Activated T-helper 9 cell treated with anti-CD3 and anti-CD28 coated beads, Interleukin-2, amount 50 U/mL, for 16 hours (primary cell): ENCODE data around the gene R3HDM4.
"Not testable (repeated sequence)": the region's sequence is repeated elsewhere in the genome, so short reads cannot be mapped to it uniquely, and the experiment has no call there.

Source experiments
- DNase-seq: peaks from one replicate; pipeline ENCODE4 v3.0.0-alpha.2; 2020; ENCODE audit warnings: low read depth

Gene R3HDM4

DNA sequence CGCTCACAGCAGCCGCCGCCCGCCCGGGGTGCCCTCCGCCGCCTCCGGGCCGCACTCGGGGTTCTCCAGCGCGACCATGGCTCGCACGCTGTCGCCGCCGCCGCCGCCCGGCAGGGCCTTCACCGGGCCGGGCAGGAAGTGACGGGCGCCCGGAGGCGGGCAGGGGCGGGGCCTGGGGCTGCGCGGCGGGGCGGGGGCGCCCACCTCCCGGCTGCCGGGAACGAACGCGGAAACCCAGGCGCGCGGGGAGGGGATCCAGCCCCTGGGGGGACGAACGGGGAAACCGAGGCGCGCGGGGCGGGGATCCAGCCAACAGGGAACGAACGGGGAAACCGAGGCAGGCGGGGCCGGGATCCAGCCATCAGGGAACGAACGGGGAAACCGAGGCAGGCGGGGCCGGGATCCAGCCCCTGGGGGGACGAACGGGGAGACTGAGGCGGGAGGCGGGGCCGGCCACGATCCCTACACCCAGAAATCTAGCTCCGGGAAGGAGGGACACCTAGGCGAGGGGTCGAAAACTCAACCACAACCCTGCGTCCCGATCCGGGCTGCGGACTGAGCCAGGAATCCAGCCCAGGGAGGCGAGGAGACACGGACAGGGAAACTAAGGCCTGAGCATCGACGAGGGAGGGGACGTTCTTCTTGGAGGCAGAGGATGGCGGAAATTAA, at the start of gene R3HDM4:
R3HDM4 (minus strand) TSS at position 140 of the 669 bp plus-strand sequence; CDS start at position 78, 62 bp downstream.
- peak; percentile 82 for DNase-seq

DNA sequence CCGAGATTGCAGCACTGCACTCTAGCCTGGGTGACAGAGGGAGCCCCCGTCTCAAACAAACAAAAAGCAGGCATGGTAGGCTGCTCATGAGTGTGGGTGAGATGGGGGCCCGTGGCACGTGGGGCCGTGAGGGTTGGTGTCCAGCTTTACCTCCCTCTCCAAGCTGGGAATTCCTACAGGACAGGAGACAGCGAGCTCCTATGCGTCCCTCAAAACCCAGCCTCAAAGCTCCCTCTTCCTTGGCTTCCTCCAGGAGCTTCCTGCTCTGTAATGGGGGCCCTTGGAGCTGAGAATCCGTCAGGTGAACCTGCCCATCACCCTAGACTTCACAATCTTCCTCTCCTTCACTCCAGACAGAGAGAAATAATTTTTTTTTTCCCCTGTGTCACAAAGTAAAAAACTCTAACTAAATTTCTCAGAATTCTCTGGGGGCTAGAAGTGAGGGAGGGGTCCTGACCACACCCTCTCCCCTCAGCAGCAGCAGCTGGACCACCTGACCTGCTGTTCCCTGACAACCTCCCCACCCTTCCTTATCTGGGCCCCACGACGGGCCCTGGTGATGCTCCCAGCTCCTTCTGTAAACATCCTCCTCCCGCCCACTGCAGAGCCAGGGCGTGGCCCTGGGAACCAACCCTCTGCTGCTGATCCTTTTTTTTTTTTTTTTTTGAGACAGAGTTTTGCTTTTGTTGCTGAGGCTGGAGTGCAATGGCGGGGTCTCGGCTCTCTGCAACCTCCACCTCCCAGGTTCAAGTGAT, 49.0 kb upstream of the R3HDM4 start:
- DNase-seq: no peak

DNA sequence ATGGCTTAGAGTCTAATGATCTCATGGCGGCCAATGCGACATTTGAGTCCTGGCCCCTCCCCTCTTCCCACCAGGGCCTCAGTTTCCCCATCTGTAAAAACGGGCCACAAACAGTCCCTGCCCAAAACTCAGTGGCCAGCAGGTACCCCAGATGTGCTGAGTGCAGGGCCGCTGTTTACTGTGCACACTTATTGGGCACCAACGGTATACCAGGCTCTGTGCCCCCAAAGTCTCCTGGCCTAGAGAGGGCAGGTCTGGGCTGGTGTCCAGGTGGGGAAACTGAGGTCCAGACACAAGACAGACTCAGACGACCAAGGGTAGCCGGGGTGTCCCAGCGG, 47.6 kb upstream of the R3HDM4 start:
- DNase-seq: no peak

DNA sequence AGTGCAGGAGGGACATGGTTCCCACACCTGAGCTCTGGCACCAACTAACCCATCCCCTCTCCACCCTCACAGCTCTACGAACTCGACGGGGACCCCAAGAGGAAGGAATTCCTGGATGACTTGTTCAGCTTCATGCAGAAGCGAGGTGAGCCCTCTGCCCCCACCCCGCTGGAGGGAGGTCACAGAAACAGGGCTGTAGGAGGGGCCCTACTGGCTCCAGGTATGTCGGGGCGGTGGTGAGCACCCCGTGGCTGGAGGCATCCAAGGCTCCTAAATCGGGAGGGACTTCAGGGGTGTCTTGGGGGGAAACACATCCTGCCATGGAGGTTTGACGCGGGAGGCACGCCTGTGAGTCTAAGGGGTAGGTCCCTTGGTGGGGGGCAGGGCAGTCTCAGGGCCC, 47.0 kb upstream of the R3HDM4 start:
- no peak for DNase-seq

DNA sequence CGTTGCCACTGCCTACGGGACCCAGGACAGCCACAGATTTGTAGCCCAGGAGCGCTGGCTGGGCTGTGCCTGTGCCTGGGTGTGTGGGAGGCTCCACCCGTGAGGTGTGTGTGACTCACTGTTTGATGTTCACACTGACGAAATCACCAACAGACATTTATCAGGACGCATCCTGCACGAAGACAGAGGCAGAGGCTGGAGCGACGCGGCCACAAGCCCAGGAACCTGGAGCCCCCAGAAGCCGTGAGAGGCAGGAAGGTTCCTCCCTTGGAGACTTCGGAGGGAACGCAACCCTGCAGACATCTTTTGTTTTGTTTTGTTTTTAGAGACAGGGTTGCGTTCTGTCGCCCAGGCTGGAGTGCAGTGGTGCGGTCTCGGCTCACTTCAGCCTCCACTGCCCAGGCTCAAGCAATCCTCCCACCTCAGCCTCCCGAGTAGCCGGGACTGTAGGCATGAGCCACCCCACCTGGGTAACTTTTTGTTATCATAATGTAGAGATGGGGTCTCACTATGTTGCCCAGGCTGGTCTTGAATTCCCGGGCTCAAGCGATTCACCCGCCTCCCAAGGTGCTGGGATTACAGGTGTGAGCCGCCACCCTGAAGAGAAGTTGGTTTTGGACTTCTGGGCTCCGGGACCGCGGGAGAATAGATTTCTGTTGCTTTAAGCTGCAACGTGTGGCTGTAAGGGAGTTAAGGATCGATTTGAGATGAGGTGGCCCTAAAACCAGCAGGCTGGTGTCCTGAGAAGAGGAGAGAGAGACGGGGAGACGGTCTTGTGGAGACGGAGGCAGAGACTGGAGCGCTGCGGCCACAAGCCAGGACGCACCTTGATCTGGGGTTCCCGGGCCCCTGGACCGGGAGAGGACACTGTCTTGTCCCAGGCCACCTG, 46.2 kb upstream of the R3HDM4 start:
- peak; percentile 34 for DNase-seq

DNA sequence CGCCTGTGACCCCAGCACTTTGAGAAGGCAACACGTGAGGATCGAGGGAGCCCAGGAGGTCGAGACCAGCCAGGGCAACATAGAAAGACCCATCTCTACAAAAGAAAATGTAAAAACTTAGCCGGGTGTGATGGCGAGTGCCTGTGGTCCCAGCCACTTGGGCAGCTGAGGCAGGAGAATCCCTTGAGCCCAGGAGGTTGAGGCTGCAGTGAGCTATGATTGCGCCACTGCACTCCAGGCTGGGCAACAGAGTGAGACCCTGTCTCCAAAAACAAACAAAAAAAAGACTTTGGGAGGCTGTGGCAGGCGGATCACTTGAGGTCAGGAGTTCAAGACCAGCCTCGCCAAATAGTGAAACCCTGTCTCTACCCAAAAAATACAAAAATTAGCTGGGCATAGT, 44.6 kb upstream of the R3HDM4 start:
- not testable (repeated sequence) for DNase-seq

DNA sequence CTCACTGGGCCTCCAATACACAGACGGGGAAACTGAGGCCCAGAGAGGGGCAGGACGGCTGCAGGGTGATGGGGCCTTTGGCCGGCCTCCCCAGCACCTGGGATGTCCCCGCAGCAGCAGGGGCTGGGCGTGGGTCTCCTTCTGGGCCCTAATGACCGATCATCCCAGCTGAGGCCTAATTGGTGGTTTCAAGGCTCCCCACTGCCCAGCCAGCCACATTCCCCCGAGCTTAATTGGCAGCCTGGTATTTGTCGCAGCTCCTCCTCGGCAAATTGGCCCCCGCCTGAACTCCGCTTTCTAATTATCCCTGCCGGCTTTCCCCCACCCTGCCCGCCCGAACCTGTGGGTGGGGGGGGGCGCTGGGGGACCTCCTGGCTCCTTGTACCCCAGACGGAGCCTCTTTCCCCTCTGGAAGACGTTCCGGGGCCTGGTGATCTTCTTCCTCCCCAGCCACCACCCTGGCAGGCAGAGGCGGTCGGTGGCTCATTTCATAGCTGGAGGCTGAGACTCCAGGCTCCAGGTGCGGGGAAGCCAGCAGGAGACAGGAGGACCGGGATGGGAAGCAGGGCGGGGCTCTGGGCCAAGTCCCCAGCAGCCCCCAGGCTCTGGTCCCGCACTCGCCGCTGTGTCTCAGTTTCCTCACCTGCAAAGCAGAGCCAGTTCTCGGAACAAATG, 43.9 kb upstream of the R3HDM4 start:
- DNase-seq: no peak

DNA sequence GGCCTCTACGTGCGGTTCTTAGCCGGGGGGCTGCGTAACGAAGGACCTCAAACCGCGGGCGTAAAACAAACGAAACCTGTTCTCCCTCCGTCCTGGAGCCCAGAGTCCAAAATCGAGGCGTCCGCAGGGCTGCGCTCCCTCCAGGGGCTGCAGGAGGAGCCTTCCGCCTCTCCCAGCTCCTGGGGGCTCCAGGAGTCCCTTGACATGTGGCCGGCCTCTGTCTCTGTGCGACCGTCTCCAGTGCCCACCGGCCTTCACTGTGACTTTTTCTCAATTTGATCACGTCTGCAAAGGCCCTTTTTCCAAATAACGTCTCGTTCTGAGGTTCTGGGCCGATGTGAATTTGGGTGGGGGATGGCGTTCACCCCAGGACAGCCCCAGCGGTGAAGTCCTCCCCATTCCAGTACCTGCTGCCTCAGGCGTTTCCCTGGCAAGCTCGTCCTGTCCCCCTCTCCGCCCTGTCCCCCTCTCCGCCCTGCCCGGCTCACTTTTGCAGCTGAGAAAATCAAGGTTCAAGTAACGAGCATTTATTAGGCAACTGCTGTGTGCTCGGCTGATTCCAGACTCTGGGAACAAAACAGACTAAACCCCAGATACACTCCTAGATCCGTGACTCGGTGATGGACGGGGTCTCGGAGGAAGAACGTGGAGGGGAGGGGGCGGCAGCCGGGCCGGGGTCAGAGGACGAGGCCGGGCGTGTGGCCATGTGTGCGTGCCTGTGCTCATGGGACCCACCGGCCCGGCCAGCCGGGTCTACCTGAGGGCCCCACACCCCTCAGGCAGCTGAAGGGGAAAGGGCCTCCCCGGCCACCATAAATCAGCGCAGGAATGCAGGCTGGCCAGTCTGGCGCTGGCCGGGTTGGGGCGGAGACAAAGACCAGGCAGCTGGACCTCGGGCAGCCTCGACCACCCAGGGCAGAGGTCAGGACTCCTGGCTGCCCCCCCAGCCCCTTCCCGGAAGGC, 43.1 kb upstream of the R3HDM4 start:
- no peak for DNase-seq

DNA sequence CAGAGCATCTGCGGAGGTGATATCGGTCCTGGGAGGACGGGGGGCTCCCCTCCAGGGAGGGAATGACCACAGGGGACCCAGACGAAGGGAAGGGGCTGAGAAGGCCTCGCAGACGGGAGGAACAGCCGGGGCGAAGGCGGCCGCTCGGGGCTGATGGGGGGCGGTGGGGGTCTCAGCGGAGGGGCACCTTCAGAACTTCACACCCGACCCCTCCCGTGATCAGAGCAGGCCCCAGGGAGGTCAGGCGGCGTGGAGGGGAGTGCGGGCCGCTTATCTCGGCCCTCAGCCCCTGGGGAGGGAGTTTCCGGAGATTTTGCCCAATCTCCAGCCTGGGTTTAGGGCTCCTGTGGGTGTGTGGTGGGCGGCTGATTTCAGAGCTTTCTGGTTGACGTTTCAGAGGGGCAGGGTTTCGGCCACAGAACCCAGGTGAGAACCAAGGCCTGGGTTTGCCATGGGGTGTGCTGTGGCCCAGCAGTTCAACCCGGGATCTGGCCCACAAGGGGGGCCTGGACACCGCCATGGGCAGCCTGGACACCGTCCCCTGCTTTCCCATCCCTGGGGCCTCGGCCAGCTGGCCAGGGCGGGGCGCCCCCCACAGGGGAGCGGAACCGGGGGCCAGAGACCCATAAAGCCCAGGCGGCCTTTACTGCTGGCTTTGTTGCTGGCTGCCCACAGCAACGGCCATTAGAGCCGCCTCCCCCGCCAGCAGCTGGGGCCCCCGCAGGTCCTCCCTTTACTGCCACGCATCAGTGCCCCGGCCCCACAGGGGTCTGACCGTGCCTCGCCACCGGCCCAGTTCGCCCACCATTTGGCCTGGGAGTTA, 41.9 kb upstream of the R3HDM4 start:
- no peak for DNase-seq

DNA sequence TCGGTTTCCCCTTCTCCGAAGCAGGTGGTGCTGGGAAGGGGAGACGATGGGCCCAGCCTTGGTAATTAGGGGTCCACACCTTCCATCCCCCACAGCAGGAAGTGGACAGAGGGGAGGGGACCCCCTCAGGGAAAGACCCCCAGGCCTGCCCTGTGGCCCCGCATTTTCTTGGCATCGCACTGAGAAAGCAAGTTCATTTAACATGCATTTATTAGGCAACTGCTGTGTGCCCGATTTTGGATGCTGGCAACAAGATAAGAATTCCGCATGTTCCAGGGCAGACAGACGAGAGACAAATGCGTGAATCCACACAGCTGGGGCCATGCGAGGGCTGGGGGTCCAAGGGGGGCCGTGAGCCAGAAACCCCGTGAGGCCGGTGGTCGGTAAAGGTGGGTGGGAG, 41.3 kb upstream of the R3HDM4 start:
- DNase-seq: no peak

DNA sequence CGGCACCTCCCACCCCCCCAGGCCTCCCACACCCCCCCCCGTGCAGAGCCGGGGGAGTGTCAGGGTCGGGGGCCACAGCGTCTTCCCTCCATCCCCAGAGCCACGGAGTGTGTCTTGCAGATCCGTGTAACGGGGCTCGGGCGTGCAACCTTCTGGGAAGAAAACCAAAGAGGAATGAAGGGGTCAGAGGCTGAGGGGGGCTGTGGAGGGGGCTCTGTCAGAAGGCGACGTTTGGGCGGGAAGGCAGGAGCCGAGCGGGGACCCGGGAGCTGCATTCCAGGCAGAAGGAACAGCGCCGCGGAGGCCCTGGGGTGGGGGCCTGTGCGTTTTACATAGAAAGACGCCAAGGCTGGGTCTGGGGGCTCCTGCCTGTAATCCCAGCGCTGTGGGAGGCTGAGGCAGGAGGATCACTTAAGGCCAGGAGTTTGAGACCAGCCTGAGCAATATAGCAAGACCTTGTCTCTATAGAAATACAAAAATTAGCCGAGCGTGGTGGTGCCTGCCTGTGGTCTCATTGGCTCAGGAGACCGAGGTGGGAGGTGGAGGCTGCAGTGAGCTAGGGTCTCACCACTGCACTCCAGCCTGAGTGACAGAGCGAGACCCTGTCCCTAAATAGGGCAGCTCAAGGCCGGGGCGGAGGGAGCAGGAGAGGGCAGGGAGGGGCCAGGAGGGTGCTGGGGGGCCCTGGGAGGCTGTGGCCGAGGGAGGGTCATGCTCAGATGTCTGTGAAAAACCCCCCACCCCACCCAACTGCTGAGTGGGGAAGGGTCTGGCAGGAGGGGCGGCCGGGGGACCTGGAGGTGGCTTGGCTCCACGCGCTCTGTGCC, 40.6 kb upstream of the R3HDM4 start:
- DNase-seq: no peak

DNA sequence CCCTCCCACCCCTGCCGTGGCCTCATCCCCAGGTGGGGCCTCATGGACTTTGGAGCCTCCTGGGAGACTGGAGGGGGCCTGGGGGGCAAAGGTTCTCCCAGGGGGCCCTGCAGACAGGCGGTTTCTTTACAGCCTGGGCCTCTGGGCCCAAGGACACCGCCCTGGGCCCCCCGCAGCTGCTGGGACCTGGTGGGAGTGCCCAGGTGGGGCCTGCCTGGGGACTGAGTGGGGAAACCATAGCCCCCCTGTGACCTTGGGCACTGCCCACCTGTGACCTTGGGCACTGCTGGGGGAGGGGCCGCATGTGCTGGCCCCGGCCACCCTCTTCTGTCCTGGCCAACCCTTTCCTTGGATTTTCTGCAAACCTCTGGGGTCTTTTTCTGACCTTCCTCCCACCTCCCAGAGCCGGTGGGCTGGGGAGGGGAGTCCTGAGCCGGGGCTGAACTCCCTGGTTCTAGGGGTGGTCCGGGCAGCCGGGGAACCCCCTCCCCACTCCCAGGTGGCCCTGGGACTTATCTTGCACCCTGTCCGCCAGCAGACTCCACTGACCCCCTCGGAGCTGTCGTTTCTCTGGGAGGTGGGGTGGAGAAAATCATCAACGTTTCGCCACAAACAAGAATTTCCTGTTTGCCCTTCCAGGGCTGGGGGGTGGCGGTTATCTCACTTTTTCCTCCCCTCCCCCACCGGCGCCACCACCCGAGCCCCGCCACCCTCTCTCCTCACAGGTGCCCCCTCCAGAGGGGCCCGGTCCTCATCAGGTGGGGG, 39.8 kb upstream of the R3HDM4 start:
- DNase-seq: no peak

DNA sequence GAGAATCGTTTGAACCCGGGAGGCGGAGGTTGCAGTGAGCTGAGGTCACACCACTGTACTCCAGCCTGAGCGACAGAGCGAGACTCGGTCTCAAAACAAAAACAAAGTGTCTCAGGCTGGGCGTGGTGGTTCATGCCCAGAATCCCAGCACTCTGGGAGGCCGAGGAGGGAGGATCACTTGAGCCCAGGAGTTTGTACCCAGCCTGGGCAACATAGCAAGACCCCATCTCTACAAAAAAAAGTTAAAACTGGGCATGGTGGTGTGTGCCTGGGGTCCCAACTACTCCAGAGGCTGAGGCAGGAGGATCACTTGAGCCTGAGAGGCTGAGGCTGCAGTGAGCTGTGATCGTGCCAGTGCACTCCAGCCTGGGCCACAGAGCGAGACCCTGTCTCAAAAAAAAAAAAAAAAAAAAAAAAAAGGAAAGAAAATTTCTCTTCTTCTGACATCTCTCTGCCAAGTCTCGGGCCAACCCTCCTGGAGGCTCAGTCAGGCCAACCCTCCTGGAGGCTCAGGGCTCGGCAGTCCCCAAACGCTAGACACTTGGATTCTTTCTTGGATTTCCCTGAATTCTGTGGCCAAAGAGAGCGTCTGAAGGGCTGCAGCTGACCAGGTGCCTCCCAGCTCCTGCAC, 39.1 kb upstream of the R3HDM4 start:
- DNase-seq: no peak

DNA sequence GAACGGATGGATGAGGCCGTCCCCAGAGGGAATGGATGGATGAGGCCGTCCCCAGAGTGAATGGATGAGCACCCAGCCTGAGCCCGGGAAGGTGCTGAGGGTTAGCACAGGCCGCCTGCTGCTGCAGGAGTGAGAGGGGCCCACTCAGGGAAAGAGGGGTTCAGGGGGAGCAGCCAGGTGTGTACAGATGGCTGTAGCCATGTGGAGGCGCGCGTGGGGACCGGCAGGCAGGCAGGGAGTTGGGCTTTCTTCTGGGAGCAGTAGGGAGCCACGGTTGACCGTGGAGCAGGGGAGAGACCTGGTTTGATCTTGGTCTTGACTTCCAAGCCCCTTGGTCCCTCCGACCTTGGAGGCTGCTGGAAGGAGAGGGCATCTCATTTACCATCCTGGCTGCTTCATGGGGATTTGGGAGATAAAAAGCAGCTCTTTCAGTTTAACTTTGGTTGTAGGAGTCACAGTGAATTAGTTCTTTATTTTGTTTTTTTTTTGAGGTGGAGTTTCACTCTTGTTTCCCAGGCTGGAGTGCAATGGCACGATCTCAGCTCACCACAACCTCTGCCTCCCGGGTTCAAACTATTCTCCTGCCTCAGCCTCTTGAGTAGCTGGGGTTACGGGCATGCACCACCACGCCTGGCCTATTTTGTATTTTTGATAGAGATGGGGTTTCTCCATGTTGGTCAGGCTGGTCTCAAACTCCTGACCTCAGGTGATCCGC, 37.5 kb upstream of the R3HDM4 start:
- no peak for DNase-seq

DNA sequence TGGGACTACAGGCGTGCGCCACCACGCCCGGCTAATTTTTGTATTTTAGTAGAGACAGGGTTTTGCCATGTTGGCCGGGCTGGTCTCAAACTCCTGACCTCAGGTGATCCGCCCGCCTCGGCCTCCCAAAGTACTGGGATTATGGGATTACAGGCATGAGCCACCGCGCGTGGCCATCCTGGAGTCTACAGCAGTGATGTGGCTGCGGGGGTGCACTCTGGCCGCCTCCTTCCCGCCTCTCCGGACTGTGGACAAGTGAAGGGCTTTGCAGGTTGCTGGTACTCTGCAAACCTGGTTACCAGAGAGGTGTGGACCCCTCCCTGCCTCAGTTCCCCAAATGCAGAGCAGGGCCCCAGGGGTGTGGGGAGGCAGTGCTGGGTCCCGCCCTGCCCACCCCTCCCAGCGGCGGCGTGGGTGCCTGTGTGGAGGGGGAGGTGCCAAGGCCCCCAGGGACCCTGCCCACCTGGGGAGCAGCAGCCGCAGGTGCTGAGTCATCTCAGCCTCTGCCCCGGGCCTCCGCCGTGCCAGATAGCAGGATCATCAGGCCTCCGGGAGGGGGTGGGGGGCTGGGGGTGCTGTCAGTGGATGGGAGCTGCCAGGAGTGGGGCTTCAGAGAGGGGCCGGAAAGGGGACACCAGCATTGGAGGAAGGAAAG, 36.0 kb upstream of the R3HDM4 start:
- DNase-seq: no peak

DNA sequence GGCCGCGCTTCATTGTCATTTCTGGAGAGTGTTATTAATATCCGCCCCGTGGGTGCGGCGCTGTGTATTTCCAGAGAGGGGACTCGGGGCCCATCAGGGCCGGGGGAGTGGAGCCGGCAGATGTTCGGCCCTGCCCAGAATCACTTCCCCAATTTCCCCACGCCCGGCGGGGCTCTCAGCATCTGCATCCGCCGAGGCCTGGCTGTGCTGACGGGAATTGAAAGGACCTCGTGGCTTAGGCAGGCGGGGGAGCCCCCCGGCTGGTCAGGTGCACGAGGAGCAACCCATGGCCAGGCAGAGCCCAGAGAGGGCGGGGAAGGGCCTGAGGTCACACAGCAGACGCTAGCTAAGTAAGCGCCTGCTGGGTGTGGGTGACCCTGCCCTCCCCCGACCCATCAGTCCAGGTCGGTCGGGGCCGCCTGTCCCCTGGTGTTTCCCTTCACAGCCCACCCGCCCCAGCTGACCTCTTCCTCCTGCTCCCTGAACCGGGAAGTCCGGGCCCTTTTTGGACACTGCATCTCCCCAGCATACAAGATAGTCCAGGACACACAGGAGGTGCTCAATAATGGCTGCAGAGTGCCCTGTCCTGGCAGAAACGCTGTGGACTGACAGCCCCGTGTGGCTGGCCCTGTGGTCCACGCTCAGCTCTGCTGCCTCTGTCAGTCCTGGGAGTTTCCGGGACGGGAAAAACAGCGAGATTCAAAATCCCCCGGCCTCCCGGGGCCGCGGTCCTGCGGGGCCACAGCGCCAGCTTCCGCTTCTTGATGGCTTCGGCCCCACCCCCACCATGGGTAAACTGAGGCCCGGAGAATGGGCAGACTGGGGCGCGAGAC, 34.9 kb upstream of the R3HDM4 start:
- no peak for DNase-seq
